Endothelial cell of umbilical vein (primary cell): Measurements from ENCODE around the gene CEACAM7. TPM values are rescaled to one million over a fixed set of nuclear protein-coding genes. Genes with fewer than 3 reads are reported as not detected.

Experiments
- polyA plus RNA-seq, 4 experiments: library from polyadenylated mRNA; depleted of rRNA in 3 of 4; stranded (reverse) in 3 of 4; unstranded in 1 of 4; fragments of >200 nt; gene quantifications; 2 replicates each; pipeline versions ENCODE4 v1.2.1 to v1.2.3, GENCODE V29; 2011 to 2012; ENCODE audit warnings: missing spikeins in 1 of 4
- small RNA-seq: library from RNA; depleted of rRNA; stranded (forward); fragments of <200 nt; gene quantifications from one replicate; pipeline ENCODE3, GENCODE V24; 2012; ENCODE audit warnings: low replicate concordance, low read depth; ENCODE audit not compliant: insufficient read depth, insufficient read length
- total RNA-seq: library from RNA; stranded (reverse); gene quantifications from 2 replicates; pipeline ENCODE4 v1.2.3, GENCODE V29; 2021

CEACAM7 gene
- total and polyA plus RNA-seq, 2 donors (not counting 3 experiments of a cell fraction or from before 2014, with no cell fraction given), result 0.03 TPM; not detected in 1

Small RNA genes within 50 kb of the gene (small RNA-seq; reads per million reads assigned to genes)
- not detected for gene AC243960.4

Other genes with a start within 250 kb of the CEACAM7 start
- 63.2 and 65.4 TPM in 2 replicates for gene DMAC2, start 248.4 kb downstream of the CEACAM7 start, total RNA-seq
- 124 and 137 TPM in 2 replicates for gene DMAC2, start 248.4 kb downstream of the CEACAM7 start, polyA plus RNA-seq
- gene ERICH4, start 245.1 kb downstream of the CEACAM7 start, total RNA-seq, result not detected in 2 replicates
- not detected in 2 replicates for gene ERICH4, start 245.1 kb downstream of the CEACAM7 start, polyA plus RNA-seq
- gene CEACAM21, start 112.1 kb downstream of the CEACAM7 start, total RNA-seq, result 1.7 and 2.7 TPM in 2 replicates
- gene CEACAM21, start 112.1 kb downstream of the CEACAM7 start, polyA plus RNA-seq, result 0.81 and 1.3 TPM in 2 replicates
- gene CEACAM4, start 61.2 kb downstream of the CEACAM7 start, total RNA-seq, result not detected in 2 replicates
- not detected in 2 replicates for gene CEACAM4, start 61.2 kb downstream of the CEACAM7 start, polyA plus RNA-seq
- gene CEACAM5, start 20.4 kb upstream of the CEACAM7 start, total RNA-seq, result not detected in 2 replicates
- gene CEACAM5, start 20.4 kb upstream of the CEACAM7 start, polyA plus RNA-seq, result not detected in 2 replicates
- not detected in 2 replicates for gene CEACAM6, start 67.3 kb upstream of the CEACAM7 start, total RNA-seq
- not detected in 2 replicates for gene CEACAM6, start 67.3 kb upstream of the CEACAM7 start, polyA plus RNA-seq
- gene CEACAM3, start 108.3 kb upstream of the CEACAM7 start, total RNA-seq, result not detected in 2 replicates
- gene CEACAM3, start 108.3 kb upstream of the CEACAM7 start, polyA plus RNA-seq, result not detected in 2 replicates
- gene LYPD4, start 156.4 kb upstream of the CEACAM7 start, total RNA-seq, result not detected in 2 replicates
- gene LYPD4, start 156.4 kb upstream of the CEACAM7 start, polyA plus RNA-seq, result not detected in 2 replicates
- not detected in 2 replicates for gene DMRTC2, start 156.8 kb upstream of the CEACAM7 start, total RNA-seq
- not detected in 2 replicates for gene DMRTC2, start 156.8 kb upstream of the CEACAM7 start, polyA plus RNA-seq
- 2,195 and 2,234 TPM in 2 replicates for gene RPS19, start 172.0 kb upstream of the CEACAM7 start, total RNA-seq
- gene RPS19, start 172.0 kb upstream of the CEACAM7 start, polyA plus RNA-seq, result 4,353 and 5,883 TPM in 2 replicates
- gene CD79A, start 189.0 kb upstream of the CEACAM7 start, total RNA-seq, result 0.35 TPM in 1 of 2 replicates, not detected in the other
- 0.32 TPM in 2 replicates for gene CD79A, start 189.0 kb upstream of the CEACAM7 start, polyA plus RNA-seq
- 119 and 123 TPM in 2 replicates for gene ARHGEF1, start 194.9 kb upstream of the CEACAM7 start, total RNA-seq
- 60.6 and 65.4 TPM in 2 replicates for gene ARHGEF1, start 194.9 kb upstream of the CEACAM7 start, polyA plus RNA-seq
- not detected in 2 replicates for gene ERFL, start 240.2 kb upstream of the CEACAM7 start, total RNA-seq
- gene ERFL, start 240.2 kb upstream of the CEACAM7 start, polyA plus RNA-seq, result not detected in 2 replicates